GM21515 (cell line): ENCODE measurements around the gene HTRA1.

ENCODE experiments used
- ATAC-seq: cut with Tn5 transposase; IDR thresholded peaks from one replicate; pipeline ENCODE4 v1.9.1; 2021; ENCODE audit not compliant: unreplicated experiment

HTRA1 gene

DNA sequence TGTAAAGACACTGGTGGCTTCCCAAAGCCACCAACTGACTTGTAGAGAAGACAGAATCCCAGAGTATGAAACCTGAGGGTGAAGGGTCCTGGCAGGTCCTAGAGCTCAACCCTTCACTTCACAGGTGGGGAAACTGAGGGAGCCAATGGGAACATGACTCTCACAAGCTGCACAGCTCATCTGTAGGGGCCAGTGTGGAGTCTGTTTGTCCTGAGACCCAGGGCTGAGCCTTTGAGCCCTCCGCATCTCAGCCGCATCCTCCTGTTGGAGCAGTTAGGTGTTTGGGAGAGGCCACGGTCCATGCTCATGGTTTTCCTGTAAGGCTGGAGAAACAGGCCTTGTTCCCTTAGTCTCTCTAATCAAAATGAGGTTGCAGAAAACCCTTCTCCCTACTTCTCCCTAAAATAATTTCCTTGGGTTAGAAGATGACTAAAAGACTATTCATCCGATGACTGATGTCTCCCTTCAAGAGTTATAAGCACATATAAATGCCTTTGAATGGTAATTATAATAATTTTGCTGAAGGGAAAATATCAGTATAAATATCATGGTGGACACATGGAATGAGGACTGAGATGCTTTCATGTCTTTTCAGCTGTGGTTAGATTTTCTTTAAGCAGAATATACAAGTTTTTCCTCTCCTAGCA, 10.3 kb downstream of the HTRA1 start:
- no peak for ATAC-seq

DNA sequence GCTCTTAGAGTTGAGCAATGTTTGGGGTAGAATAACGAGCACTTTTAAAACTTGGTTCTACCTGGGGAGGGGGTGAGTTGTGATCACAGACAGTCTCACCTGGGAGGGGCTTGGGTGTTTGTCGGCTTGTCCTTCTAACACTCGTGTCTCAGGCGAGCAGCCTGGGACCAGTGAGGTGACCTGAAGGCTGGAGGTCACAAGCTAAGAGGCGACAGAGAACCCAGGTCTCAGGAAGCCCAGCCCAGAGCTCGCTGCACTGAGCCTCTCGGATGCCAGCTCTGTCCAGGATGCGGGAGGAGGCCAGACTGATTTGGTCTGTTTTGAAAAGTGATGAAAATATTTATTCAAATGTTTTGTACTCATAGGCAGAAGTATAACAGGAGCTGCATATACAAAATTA, 11.8 kb downstream of the HTRA1 start:
- no peak for ATAC-seq

DNA sequence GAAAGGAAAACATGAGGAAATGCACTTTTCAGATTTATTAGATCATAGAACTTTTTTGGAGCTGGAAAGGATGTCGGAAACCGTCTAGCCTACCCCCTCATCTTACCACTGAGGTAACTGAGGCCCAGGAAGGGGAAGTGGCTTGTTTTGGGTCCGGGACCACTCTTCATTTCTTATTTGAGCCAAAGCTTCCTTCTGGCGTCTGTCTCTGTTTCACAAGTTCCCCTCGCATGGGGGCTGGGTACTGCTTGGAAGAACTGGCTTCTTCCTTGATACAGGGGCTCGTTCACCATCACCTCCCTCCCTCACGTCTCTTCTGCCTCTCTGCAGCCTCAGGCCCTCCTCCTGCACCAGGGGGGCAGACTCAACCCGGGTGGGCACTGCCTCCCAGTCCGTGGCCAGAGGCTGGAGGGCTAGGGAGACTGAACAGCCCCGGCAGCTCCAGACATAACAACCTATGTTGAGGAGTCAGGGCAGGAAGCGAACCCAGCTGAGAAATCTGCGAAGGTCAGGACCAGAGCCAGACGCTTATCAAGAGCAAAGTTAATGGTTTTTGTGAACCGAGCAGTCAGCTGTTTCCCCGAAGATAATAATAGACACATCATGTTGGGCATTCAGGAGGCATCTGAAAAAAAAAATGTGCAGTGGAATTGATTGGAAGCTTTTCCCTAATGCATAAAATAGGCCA, 12.9 kb downstream of the HTRA1 start:
- ATAC-seq, result no peak

DNA sequence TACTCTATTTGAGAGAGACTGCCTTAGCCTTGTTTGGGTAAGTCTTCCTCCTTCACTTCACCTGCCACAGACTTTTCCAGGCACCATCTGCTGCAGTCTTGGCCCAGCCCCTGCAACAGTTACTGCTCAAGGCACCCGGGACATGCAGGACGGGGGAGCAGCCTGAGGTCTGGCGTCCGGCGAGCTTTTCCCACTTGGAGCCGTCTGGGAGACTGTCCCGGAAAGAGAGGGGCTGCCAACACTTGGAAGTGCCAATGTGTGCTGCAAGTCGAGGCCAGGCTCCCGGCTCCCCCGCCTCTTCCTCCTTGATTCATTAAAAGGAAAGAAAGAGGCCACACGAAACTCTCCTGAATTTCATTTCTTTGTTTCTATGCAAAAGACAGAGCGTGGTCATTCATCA, 13.7 kb downstream of the HTRA1 start:
- ATAC-seq, result no peak

DNA sequence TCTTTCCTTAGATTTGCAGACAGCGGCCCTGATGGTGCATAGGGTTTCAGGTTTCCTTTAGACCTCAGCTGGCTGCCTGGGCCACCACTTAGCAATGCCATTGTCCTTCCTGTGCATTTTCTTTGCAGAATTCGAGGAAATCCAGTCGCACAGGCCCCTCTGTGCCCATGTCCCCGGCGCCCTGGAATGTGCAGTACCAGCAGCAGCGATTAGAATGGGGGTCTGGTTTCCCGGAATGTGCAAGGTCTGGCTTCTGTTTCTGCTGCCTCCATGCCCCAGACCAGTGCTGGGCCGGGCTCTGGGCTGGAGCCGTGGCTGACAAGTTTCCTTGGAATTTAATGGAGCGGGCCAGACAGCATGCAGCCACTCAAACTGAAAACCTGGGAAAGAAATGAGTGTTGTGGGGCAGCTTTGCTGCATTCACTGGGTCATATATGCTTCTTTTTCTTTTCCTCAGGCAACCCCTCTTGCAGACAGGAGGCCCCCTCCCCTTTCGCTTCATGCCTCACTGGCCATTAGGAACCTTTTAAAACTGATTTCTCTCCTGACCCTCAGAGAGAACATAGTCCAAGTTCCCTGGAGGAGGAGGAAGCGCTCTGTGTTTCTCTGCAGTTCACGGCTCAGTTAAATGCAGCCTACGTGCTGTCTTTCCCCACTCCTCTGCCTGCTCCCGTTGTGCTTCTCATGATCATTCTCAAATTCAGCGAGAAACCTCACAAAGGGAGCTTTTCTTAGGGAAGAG, 14.4 kb downstream of the HTRA1 start:
- no peak for ATAC-seq

DNA sequence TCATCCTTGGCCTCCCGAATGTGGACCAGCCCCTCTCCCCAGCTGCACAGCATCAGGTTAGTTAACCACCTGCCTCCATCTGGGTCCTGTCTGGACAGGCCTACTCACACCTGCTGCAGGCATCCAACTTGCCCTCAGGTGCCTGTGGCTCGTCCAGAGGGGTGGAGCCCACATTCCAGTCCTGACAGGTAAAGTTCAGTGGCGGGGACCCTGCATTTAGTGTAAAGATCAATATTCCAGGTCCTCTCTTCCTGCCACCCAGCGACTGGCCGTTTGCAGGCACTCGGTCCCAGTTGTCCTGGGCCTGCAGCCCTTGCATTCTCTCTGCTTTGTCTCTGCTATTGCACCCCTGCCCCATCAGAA, 15.0 kb downstream of the HTRA1 start:
- ATAC-seq, result no peak

DNA sequence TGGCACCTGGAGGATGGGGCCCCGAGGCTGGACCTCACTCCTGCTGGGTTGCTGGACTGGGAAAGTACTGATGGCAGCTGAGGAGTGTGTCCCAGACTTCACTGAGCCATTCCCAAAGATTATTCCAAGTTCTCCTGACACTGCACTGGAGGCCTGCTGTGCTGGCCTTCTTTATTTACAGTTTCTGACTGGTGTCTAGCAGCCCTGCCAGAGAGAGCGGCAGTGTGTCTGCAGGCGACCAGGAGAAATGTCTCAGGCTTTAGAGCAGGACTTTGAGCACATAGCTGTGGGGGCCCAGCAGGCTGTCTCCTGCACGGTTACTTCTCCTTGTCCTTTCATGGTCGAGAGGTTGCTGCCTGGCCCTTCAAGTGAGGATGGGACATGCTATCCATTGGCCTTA, 16.1 kb downstream of the HTRA1 start:
- no peak for ATAC-seq

DNA sequence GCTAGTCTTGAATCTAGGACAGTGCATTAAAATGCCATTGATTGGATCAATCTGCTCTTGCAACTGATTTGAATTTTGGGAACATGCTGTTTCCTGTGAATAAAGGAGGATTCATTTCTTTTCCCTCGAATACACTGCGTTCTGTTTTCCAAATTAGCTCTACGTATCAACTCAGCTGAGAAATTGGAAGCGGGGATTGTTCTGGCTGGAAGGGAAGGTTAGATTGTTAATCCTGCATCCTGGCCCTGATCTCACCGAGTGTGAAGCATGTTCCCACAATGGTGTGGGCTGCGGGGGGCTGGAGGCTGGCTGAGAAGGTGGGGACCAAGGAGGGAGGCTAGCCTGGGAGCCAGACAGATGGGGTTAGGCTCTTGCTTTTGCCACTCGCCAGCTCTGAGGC, 17.6 kb downstream of the HTRA1 start:
- no peak for ATAC-seq

DNA sequence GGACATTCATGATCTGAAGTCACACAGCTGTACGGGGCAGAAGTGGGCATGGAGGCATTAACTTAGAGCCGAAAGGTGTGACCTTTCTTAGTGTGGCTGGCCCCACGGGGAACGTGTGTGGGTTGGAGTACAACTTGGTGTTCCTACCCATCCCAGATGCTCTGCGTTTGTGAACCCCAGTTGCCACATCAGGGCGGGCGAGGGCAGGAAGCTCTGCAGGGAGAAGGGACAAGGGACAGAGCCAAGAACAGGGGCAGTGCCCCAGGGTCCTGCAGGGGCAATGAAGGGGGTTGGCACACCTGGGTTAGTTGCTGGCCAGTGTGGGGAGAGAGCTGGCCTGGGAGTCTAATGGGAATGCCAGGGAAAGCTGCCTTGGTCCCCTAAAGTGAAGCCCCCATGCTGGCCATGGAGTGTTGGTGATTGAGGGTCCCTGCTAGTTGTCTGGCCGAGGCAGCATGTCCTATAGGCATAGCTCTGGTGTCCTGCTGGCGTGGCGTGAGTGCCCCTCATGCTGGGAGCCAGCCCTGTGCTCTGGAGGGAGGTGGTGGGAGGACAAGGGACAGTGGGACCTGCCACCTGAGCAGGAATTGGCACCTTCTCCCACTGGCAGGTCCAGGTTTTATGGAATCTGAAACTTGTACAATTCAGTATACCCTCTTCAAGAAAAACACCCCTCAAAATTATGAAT, 18.9 kb downstream of the HTRA1 start:
- no peak for ATAC-seq

DNA sequence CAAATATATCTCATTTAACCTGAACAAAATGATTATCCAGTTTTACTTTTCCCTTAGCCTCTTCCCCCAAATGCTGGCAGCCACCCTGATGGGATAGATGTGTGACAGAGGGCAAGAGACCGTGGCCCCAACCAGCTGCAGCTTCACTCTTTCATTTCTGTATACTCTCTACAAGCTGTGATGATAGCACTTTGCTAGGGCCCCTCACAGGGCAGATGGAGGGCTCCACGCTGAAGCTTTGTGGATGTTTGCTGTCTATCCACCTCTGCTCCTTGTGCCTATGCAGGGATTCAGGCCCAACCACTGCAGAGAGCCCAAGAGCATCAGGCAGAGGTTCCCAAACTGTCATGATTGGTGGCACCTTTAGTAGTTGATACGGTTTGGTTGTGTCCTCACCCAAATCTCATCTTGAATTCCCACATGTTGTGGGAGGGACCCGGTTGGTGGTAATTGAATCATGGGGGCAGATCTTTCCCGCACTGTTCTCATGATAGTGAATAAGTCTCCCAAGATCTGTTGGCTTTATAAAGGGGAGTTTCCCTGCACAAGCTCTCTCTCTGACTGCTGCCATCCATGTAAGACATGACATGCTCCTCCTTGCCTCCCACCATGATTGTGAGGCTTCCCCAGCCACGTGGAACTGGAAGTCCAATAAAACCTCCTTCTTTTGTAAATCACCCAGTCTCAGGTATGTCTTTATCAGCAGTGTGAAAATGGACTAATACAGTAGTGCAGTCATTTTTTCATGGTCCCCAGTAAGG, 20.1 kb downstream of the HTRA1 start:
- no peak for ATAC-seq

DNA sequence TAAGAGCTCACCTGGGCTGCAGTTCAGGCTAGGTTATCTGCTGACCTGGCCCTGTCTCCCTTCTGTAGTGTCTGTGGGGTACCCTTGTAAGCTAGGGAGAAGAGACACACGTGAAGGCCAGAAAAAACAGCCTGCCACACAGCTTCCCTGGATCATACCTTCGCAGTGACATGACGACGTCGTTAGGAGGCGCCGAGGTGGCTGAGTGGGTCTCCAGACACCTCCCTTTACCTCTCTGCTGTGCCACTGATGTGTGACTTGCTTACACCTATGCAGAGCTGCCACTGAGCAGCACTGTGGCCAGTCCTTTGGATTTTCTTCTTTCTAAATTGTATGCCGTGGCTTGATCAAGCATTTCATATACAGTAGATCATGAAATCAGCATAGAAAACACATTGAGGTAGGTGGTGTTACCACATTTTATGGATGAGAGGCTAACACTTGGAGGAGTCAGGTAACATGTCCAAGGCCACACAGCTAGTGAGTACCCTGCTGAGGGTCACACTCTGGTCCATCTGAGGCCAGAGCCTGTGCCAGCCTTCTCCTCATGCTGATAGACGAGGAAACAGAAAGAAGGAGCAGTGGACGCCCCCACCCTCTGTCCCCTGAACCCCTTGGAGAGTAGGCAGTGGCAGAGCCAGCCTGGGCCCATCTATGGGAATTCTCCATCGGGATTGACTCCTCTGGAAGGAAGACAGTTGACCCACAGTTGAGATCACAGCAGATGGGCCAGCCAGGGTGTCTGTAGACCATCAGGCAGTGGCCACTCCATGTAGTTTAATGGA, 23.1 kb downstream of the HTRA1 start:
- ATAC-seq, result no peak

DNA sequence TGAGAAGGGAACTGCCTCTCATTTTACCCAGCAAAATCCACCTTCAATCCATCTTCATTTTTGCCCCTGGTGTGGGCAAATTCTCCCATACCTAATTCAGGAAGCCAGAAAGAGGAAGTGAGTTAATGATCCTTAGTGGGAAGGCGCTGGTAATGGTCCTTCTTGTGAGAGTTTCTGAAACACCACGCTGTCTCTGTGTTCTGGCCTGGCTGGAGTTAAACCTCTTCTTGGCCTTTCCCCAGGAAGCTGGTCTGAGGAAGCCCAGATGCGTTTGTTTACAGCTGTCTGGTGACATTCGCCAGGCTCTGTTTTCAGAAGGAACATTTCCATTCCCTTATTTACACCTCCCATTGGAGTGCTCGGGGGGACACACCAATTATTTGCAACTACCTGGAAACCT, 24.3 kb downstream of the HTRA1 start:
- ATAC-seq, result no peak

DNA sequence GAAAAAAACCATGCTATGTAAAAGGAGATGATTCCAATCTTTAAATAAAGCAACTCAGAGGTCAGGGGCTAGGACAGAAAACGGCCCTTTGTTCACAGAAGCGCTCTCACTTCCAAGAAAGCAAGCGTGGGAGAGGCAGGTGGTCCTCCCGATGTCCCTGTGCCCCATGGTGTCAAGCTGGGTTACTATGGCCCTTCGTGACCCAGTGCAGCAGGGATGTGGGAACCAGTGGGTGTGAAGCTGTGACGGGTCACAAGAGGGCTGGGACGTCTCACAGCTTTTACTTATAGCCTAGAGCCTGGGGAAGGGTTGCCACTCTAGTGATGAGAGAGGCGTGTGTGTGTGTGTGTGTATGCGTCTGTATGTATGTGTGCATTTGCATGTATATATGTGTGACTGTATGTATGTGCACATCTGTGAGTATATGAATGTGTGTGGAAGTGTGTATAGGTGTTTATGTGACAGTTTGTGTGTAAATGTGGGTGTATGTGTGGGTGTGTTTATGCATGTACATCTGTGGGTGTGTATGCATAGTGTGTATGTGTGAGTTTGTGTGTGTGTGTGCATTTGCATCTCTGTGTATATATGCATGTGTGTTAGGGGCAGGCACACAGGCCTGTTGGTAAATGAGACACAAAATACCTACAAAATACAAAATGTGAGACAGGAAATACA, 25.2 kb downstream of the HTRA1 start:
- no peak for ATAC-seq

DNA sequence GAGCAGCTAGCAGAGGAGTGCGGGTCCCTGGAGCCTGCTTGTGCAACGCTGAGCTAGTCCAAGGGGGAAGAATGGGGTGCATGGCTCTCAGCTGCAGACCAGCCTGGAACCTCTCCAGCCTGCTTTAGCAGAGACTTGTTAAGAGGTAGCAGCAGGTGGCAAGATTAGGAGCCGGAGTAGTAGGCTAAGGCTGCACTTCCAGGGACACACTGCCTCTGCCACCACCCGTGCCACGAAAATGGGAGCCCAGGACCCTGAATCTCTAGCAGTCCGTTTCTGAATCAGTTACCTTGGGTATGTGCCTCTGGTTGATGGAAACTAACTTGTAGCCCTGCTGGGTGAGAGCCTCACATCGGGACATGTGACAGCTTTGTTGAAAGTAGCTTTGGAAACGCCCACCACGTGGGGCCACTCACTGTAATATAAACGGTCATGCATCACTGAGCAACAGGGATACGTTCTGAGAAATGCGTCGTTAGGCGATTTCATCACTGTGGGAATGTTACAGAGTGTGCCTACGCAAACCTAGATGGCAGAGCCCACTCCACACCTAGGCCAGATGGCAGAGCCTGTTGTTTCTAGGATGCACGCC, 25.9 kb downstream of the HTRA1 start:
- no peak for ATAC-seq

DNA sequence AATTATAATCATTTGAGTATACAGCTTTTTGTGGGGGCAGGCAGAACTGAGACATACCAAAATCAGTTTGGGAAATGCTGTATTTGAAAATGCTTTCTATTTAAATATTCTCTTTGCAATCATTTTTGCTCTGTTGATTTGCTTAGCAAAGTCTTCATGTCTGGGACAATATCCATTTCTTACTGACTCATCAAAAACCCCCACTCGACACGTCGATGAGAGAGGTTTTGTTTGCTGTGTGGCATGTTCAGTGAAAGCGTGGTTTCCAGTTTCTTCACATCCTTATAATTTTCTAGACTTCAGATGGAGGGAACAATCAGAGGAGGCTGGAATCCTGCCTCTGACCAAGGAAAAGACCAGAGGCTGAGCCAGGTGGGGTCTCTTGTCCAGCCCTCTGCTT, 28.9 kb downstream of the HTRA1 start:
- no peak for ATAC-seq

DNA sequence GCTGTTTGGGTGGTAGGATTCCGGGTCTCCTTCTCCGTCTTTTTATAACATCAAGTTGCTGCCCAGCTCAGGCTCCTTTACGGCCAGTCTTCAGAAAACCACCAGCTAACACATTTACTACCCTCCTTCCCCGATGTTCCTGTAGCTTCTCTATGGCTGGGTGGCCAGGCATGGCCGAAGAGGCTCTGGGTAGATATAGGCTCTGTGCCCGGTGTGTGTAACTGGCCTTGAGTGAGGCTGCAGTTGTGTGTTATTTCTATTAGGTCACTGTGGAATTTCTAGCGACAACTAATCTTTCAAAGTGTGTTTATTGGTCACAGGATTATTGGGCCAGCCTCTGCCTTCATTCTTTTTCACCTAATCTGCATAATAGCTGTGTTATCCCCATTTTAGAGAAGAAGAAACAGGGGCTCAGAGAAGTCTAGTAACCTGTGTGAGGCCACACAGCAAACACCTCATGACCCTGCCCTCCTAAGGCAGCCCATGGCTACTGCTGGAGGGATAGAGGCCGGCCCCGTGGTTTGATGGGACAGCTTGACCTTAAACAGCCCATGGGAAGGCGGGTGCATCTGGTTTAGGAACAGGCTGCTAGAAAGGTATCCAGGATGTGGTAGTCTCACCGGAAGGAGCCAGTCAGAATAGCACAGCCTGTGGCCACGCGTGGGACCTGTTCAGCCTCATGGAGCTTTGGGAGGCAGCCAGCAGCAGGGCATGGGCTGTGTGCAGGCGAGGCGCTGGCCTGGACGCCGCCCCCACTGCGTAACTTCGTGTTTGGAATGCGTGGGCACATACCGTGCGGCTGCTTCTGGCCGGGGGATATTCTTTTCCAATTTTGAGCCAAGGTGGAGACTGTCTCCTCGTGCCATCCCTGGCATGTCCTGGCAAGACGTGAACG, 29.7 kb downstream of the HTRA1 start:
- ATAC-seq, result no peak

DNA sequence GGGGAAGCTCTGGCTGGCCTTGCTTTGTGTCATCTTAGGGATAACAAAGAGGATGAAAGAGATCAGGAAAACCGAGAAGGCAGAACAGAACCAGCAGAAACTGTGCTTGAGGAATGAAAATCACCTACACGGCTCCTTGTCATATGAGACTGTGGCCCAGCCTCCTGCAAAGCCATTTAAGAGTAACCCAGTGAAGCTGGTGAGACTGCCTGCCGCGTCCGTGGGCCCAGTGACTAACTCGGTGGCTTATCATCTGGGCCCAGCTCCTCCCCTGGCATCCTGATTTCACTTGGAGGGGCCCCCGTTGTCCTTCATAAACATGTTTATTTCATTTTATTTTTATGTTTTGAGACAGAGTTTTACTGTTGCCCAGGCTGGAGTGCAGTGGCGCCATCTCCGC, 30.7 kb downstream of the HTRA1 start:
- no peak for ATAC-seq

DNA sequence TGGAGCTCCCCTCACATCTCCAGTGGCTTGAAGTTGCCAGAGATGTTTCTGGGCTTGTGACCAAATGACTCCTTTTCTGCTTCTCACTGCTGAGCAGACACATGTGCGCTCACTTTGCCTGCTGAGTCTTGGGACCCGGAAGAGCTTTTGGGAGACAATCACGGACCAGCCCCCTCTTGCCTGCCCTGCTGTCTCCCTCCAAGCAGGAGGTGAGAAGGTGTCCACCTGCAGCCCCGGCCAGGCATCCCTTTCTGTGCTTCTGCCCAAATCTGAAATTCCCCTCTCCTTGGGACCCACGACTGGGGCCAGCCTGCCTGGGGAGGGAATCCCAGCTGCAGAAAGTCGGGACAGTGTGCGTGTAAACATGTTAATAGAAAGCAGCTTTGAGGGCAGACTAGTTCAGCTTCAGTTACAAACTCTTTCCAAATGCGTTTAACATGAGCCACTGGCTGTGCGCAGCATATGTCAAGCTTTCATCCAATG, 31.7 kb downstream of the HTRA1 start:
- no peak for ATAC-seq
